DMS153 (cell line): Measurements from ENCODE around the gene ADI1.
A peak's percentile ranks its signal among the peaks of the same experiment; 100 is the strongest.

ENCODE experiments used
- DNase-seq: peaks from one replicate; lab custom pipeline; 2025; lab: John Stamatoyannopoulos, UW

Gene ADI1, protein sequence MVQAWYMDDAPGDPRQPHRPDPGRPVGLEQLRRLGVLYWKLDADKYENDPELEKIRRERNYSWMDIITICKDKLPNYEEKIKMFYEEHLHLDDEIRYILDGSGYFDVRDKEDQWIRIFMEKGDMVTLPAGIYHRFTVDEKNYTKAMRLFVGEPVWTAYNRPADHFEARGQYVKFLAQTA

DNA sequence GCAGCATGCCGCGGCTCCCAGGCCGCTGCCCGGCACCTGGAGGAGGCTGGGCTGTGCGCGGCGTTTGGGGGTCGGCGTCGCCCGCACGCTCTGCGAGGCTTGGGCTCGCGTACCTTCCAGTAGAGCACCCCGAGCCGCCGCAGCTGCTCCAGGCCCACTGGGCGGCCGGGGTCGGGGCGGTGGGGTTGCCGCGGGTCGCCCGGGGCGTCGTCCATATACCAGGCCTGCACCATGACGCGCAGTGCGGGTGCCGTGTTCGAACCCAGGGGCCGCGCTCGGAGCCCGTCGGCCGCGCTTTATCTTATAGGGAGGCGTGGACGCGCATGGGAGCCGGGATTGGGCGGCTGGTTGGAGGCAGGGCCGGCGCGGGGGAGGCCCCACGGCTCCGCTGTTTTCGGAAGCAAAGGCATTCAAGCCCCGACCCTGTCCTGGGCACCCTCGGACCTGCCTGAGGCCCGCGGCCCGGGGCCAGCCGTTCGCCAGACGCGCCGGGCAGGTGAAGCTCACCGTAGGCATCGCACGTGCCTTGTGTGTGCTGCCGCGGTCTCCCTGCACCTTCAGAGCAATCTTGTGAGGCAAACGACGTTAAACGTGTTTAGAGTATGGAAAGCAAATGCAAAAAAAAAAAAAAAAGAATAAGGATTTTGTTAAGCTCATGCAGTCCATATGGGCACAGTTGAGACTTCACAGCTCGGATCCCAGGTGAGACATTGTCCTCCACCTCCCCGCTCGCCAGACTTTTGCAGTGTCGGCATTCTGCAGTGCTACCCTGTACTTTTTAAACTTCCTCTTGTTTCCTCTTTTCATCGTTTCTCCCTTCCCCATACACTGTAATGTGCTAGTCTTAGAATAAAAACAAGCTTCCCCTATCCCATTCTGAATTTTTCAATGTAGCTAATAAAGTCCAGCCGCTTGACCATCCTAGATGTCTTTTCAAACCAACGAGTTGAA, at the start of gene ADI1:
Gene ADI1 (minus strand): TSS at position 277 of the 951 bp plus-strand sequence. CDS start 44 bp downstream, at position 233.
- DNase-seq = peak; percentile 56

DNA sequence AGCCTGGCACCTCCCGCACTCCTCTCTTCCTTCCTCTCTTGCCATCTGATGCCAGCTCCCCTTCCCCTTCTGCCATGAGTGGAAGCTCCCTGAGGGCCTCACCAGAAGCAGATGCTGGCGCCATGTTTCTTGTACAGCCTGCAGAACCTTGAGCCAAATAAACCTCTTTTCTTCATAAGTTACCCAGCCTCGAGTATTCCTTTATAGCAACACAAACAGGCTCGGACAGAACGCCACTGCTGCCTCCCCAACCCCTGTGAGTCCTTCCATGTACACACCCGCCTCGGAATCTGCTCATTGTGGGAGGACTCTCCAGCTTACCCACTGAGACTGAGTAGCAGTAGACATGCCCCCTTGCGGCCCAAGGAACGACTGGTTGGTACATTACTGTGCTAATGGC, 47.5 kb upstream of the ADI1 start:
- DNase-seq = no peak

DNA sequence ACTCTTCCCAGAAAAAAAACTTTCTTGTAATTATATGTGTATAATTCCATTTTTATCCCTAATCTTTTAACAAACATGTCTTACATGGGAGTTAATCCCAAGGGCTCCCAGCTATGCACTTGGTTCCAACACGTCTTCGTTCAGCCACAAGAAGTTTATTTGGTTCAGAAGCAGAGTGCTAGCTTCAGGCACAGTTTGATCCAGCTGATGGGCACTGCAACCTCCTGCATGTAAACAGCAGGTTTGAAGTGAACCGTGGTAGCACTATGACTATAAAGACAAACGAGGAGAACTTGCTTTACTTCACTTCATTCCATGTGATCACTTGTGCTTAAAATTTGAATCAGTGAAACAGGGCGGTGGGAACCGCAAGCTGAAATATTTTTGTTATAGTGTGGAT, 45.8 kb upstream of the ADI1 start:
- DNase-seq = no peak

GRCh38 chr2:3563521-3563976, 44.2 kb upstream of the ADI1 start:
- no peak for DNase-seq

- peak; percentile 96 for DNase-seq
Observed at GRCh38 chr2:3558205-3559014, 39.1 kb upstream of the ADI1 start, which contains the start of gene RNASEH1. TSS of gene RNASEH1 (minus strand) at chr2:3558333. CDS start at chr2:3558260, 73 bp downstream.

DNA sequence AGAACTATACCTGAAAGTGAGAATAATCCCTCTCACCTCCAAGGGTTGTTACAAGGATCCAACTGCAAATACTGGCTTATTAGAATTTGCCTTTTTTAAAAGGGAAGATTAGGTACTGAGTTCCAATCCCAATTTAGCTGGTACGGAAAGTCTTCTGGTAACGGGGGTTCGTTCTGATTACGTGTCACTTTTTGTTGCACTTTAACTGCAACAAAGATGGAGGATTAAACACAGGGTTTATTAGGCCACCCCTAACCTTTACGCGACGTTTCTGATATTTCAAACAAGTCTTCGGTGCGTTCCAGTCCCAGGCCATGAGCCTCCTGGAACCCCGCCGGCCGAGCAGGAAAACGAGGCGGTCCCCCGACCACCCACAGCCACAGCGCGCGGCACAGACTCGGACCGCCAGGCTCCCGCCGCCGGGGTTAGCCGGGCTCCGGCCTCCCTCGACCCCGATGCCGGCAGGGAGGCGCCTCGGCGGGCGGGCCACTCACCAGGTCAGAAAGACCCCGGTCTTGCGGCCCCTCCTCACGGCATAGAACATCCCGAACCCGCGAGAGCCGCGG, 38.4 kb upstream of the ADI1 start:
- no peak for DNase-seq

DNA sequence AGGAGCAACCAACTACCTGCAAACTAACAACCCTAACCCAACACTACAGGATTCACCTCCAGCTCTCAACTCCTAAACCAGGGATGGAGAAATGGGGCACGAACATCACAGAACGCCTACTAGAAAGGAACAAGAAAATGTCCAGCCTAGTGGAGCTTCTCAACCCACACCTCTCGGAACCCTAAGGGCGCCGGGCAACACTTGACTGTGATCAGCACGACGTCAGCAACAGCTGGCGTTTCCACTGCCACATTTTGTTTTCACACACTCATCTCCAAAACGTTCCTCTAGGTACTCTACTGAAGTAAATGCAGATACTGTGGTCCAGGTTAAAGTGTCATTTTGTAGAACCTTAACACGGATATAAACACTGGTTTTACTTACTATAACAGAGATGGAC, 34.6 kb upstream of the ADI1 start:
- DNase-seq = no peak

DNA sequence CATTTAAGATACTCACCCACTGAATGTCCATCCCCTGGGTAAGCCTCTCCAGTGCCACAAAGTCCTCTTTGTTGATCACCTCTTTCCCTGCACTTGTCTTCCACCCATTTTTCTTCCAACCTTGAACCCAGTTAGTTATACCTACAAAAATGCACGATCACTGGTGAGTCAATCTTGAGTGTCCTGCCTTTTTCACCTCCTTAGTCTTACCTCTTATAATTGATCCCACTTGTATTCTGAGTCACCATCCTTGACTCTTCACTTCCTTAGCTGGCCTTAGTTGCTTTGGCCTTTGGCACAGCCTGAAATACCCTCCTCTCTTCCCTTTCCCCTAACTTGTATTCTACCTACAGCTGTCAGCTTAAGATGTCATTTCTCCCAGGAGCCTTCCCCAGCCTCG, 28.6 kb upstream of the ADI1 start:
- DNase-seq = no peak

GRCh38 chr2:3545788-3546478, 26.6 kb upstream of the ADI1 start:
- DNase-seq = no peak

DNA sequence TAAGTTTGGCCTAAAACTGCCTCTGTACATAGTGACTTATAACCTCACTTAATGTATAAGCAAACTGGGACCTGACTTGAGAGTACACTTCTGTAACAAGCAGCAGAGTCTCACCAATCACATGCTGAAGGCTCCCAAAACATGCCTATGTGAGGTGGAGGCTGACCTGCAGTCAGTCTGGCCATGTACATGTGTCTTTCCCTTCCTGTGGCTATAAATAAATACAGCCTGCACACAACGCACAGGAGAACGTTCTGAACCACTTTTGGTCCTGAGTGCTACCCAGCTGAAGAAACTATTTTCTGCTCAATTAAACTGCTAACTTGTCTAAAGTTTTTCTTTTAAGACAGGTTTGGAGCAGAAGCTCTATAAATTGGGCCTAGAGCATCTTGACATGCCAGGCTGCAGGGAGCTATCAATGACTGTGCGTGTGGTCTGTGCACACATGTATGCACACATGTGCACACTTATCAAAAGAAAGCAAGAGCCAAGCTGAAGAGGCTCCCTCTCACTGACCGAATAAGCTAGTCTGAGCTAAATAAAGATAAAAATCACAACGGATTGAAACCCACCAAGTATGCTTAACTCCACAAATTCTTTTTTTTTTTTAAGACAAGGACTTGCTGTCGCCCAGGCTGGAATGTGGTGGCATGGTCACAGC, 23.8 kb upstream of the ADI1 start:
- DNase-seq = no peak

DNA sequence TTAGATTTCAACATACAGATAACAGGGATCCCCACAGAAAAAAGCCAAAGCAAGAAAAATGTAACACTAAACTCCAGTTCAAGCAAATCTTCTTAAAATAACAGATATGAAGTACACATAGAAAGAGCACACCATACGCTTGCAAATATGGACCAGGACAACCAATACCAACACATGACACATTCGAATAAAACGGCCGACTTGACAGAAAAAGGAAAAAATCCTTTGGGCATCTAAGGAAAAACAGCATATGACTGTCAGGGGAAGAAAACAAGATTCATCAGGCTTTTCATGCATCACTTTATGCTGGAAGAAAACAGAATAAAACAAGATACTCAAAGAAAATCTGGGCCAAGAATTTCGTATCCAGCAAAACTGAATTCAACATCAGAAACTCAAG, 22.8 kb upstream of the ADI1 start:
- no peak for DNase-seq

- DNase-seq = no peak
Observed at GRCh38 chr2:3539836-3540235, 20.5 kb upstream of the ADI1 start.

GRCh38 chr2:3536682-3537632, 17.6 kb upstream of the ADI1 start:
- no peak for DNase-seq

- DNase-seq = no peak
Observed at GRCh38 chr2:3535794-3536681, 16.7 kb upstream of the ADI1 start.

GRCh38 chr2:3535467-3535793, 16.1 kb upstream of the ADI1 start:
- DNase-seq = no peak

DNA sequence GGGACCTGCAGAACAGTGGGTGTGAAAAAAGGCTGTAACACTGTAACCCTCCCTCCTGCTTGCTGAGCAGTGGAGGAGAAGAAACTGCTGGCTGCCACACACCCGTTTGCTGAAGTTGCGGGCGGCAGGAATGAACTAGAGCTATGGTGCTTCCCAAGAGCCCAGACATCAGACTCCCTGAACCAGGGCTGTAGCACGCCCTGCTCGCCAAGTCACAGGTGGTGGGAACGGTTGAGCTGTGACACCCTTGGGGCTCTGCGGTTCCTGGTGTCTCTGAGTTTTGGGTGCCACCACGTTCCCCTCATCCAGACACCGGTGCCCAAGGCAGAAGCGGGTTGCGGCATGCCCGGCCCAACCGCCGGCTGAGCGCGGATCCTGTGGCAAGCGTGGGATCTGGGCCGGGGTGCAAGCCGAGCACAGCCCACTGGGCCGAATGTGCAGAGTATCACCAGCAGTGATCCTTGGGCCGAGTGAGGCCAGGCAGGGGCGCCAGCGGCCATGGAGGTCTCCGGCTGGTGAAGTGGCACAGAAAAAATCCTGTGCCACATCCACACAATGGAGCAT, 15.0 kb upstream of the ADI1 start:
- no peak for DNase-seq

- no peak for DNase-seq
Observed at GRCh38 chr2:3533836-3534235, 14.5 kb upstream of the ADI1 start.

DNA sequence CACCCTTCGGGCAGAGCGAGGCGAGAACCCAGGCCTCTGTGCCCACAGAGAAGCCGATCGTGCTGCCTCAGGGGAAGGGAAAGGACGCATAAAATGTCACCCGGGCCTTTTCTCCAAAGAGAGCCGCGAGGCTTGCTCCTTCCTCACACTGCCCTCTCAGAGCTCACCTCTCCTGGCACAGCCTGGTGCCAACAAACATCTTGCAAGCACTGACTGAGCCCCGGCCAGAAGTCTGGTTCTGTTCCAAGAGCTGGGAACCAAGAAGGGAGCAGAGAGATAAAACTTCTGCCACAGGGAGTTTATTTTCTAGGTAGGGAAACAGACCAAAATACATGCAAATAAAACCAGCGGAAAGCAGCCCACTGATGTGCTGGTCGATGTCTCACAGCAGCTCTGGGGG, 13.6 kb upstream of the ADI1 start:
- DNase-seq = no peak
